Sigmoid colon (tissue), 7 donors: ENCODE results near the gene VCAN. TPM values are rescaled to one million over a fixed set of nuclear protein-coding genes. Genes with fewer than 3 reads are reported as not detected.

ENCODE experiments used
- DNase-seq: peaks from one replicate; pipeline ENCODE4 v3.0.0-alpha.2; 2019
- H3K27ac ChIP-seq, 4 donors: fragments of 200-600 bp; sonication (generic); one replicate each; pipeline ENCODE4 v1.5.1; 2016 to 2019; ENCODE audit warnings: mild to moderate bottlenecking in 1 of 4
- H3K27me3 ChIP-seq, 3 donors: fragments of 200-600 bp; sonication (generic); one replicate each; pipeline ENCODE4 v1.5.1; 2019; ENCODE audit warnings: mild to moderate bottlenecking in 1 of 3
- H3K36me3 ChIP-seq, 4 donors: fragments of 200-600 bp; sonication (generic); one replicate each; pipeline ENCODE4 v1.5.1; 2016 to 2019
- H3K4me1 ChIP-seq, 4 donors: fragments of 200-600 bp; sonication (generic); one replicate each; pipeline ENCODE4 v1.5.1; 2017 to 2019
- H3K4me3 ChIP-seq, 4 donors: fragments of 200-600 bp; sonication (generic); one replicate each; pipeline ENCODE4 v1.5.1; 2017 to 2019; ENCODE audit warnings: mild to moderate bottlenecking in 2 of 4, moderate library complexity in 1 of 4
- H3K9me3 ChIP-seq, 4 donors: fragments of 200-600 bp in 3 of 4; sonication (generic) in 3 of 4; one replicate each; pipeline versions ENCODE4 v1.5.1 to v1.6.1; 2013 to 2019
- EP300 ChIP-seq, 4 donors: sonication (generic); formaldehyde crosslinking; IDR thresholded peaks; one replicate each; pipeline ENCODE4 v1.6.1; 2017; ENCODE audit warnings: antibody characterized with exemption in 4 of 4
- POLR2A ChIP-seq, 2 donors: fragments of 450-650 bp; IDR thresholded peaks; one replicate each; pipeline ENCODE4 v1.6.1; 2016; ENCODE audit warnings: antibody characterized with exemption in 2 of 2, mild to moderate bottlenecking in 2 of 2, moderate library complexity in 2 of 2
- POLR2AphosphoS5 ChIP-seq, 4 donors: sonication (generic); formaldehyde crosslinking; IDR thresholded peaks; one replicate each; pipeline ENCODE4 v1.6.1; 2017; ENCODE audit warnings: antibody characterized with exemption in 4 of 4
- WGBS, 2 donors: extraction: QIAGEN DNeasy Blood & Tissue Kit; methylation state at CpG; one replicate each; pipeline ENCODE4 v1.1.7; 2013; 5-methylcytosine and 5-hydroxymethylcytosine counted together
- intact Hi-C: fragments of 100-400 bp; cut with DNase I; formaldehyde crosslinking; loops from one replicate; pipeline ENCODE4 v1.15.1; 2023
- polyA plus RNA-seq, 3 donors: library from polyadenylated mRNA; stranded (reverse); fragments of 200-250 nt; gene quantifications; one replicate each; pipeline ENCODE4 v1.2.3, GENCODE V29; 2013
- total RNA-seq, 4 donors: library from RNA; depleted of rRNA; stranded (reverse); fragments of >200 nt; gene quantifications; one replicate each; pipeline ENCODE4 v1.1.0, GENCODE V29; 2016
- TF ChIP-seq, protein P1 (sequence below), 4 experiments: fragments of 450-650 bp in 3 of 4; fragments of 200-600 bp in 1 of 4; IDR thresholded peaks; one replicate each; pipeline ENCODE4 v1.5.1; 2016 to 2019; ENCODE audit warnings: antibody characterized with exemption in 4 of 4, mild to moderate bottlenecking in 3 of 4, moderate library complexity in 2 of 4
- donor health status: healthy with polysubstance abuse.
- donor health status: Bipolar disorder and iron deficiency.
- donor health status: healthy.

Gene VCAN
- total and polyA plus RNA-seq, 7 donors: 0.69 to 115 (median 37.5) TPM

DNA sequence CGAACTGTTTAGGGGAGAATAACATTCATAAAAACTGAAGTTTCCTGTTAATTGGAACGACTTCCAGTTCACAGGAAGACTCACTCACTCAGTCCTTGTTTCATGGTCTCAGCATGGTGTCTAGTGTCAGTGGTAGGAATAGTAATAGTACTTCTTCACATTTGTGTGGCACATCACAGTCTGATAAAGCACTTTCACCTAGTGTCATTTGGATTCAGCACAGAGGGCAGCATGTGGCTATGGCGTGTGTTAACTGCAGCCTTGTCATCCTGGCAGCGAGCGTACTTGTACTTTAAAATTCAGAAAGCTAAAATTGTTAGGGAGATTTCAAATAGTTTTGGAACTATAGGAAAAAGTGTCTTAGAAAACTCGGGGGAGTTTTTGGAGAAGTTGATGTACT is 72.4 kb downstream of the VCAN start:
- intact Hi-C loops: no loop called here
- 18 to 59% methylated on average over 6 of the region's 6 CpGs for WGBS, 2 donors
- no peak overlapping the region for H3K27ac ChIP-seq
- H3K4me3 ChIP-seq: no peak overlapping the region
- H3K4me1 ChIP-seq: no peaks in the 10 kb centered on the region
- no peaks in the 10 kb centered on the region for H3K27me3 ChIP-seq
- no peak for DNase-seq
- TF ChIP-seq POLR2A (IDR thresholded peaks at IDR 0.05): no peak
- H3K36me3 ChIP-seq: no peaks in the 10 kb centered on the region
- H3K9me3 ChIP-seq: no peaks in the 10 kb centered on the region

DNA sequence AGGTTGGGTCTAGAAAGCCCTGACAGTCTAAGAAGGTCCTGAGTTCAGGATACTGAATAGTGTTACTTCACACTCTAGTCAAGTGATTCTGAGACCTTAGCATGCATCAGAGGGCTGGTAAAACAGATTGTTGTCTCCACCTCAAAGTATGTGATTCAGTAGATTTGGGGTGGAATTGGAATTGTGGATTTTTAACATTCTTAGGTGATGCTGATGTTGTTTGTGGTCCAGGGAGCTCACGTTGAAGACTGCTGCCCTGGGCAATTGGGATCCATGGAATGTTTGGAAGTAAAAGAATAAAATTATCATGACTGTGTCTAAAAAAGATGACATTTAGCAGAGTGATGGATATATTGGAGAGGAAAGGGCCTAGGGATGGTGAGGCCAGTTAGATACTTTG is 75.6 kb downstream of the VCAN start:
- TF ChIP-seq POLR2A (IDR thresholded peaks at IDR 0.05) (no peak), EP300 (IDR thresholded peaks at IDR 0.05) (no peak), POLR2AphosphoS5 (IDR thresholded peaks at IDR 0.05) (no peak)
- TF ChIP-seq, protein P1, sequence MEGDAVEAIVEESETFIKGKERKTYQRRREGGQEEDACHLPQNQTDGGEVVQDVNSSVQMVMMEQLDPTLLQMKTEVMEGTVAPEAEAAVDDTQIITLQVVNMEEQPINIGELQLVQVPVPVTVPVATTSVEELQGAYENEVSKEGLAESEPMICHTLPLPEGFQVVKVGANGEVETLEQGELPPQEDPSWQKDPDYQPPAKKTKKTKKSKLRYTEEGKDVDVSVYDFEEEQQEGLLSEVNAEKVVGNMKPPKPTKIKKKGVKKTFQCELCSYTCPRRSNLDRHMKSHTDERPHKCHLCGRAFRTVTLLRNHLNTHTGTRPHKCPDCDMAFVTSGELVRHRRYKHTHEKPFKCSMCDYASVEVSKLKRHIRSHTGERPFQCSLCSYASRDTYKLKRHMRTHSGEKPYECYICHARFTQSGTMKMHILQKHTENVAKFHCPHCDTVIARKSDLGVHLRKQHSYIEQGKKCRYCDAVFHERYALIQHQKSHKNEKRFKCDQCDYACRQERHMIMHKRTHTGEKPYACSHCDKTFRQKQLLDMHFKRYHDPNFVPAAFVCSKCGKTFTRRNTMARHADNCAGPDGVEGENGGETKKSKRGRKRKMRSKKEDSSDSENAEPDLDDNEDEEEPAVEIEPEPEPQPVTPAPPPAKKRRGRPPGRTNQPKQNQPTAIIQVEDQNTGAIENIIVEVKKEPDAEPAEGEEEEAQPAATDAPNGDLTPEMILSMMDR (IDR thresholded peaks at IDR 0.05): no peak
- WGBS, 2 donors: 87 to 89% methylated on average over 1 of the region's 1 CpG
- Histone ChIP-seq H3K9me3 (no peaks in the 10 kb centered on the region), H3K27me3 (no peaks in the 10 kb centered on the region), H3K4me1 (peaks cover 0 to 2% (median under 1%) of the 10 kb centered on the region in 4 donors), H3K4me3 (no peak overlapping the region), H3K36me3 (no peaks in the 10 kb centered on the region), H3K27ac (no peak overlapping the region)
- intact Hi-C loops: no loop called here
- DNase-seq: no peak

DNA sequence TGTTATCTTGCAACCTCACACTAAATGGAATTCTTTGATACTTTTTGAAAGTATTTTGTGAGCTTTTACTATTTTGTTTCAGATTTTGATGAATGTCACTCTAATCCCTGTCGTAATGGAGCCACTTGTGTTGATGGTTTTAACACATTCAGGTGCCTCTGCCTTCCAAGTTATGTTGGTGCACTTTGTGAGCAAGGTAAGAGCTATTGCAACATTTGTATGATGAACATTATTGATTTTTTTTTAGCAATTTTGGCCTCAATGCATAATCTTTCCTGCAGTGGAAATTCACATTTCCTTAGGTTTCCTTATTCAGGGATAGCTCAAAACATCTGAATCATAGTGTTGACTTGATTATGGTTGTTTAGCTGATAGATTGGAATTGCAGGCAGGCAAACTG is 76.3 kb downstream of the VCAN start:
- no peaks in the 10 kb centered on the region for H3K36me3 ChIP-seq
- DNase-seq: no peak
- WGBS, 2 donors: 94 to 97% methylated on average over 1 of the region's 1 CpG
- no peaks in the 10 kb centered on the region for H3K9me3 ChIP-seq
- H3K4me1 ChIP-seq: peaks cover 0 to 10% (median 7%) of the 10 kb centered on the region in 4 donors
- TF ChIP-seq EP300 (IDR thresholded peaks at IDR 0.05): no peak
- no peak for TF ChIP-seq POLR2AphosphoS5 (IDR thresholded peaks at IDR 0.05)
- TF ChIP-seq POLR2A (IDR thresholded peaks at IDR 0.05): no peak
- TF ChIP-seq, protein P1 (IDR thresholded peaks at IDR 0.05): no peak
- H3K4me3 ChIP-seq: no peak overlapping the region
- intact Hi-C loops: no loop called here
- no peak overlapping the region for H3K27ac ChIP-seq
- H3K27me3 ChIP-seq: no peaks in the 10 kb centered on the region

DNA sequence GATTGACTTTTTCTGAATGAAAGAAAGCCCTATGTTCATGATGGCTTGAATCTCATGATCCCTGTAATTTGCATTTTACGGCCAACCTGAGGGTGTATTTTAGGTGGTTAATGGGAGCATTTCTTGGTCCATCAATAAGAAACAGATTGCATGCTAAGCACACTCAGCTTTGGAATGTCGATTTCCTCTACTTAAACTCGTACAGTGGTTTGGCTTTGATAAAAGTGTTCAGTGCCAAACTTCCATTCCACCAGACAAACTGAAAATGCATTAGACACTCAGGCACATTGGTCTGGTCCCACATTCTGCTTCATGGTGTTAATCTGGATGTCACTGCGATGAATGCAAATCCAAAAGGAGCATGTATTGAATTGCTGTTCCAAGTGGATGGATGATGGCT is 77.0 kb downstream of the VCAN start:
- intact Hi-C loops: no loop called here
- no peaks in the 10 kb centered on the region for H3K36me3 ChIP-seq
- TF ChIP-seq POLR2AphosphoS5 (IDR thresholded peaks at IDR 0.05) (no peak), EP300 (IDR thresholded peaks at IDR 0.05) (no peak), POLR2A (IDR thresholded peaks at IDR 0.05) (no peak)
- TF ChIP-seq, protein P1 (IDR thresholded peaks at IDR 0.05): no peak
- no peaks in the 10 kb centered on the region for H3K9me3 ChIP-seq
- H3K4me1 ChIP-seq: peaks cover 0 to 15% (median 7%) of the 10 kb centered on the region in 4 donors
- no peak for DNase-seq
- 78 to 81% methylated on average over 4 of the region's 4 CpGs for WGBS, 2 donors
- no peaks in the 10 kb centered on the region for H3K27me3 ChIP-seq
- peak overlapping the region in 1 of 4 donors; percentile 38 for H3K27ac ChIP-seq
- H3K4me3 ChIP-seq: no peak overlapping the region

DNA sequence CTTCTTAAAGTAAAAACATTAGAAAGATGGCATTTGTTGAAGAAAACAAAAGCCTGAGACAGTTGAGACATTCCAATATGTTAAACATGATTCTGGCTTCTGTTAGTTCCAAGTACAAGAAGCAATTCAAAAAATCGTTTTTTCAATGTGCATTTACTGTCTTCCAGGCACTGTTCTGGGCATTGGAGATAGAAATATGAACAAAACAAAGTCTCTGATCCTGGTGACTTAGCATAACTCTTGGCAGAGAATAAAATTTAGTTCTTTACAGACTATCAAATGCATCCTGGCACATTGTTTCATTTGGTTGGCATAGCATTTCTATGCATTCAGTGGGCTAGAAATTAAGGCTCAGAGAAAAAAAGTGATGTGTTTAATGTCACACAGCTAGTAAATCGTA is 77.5 kb downstream of the VCAN start:
- peaks cover 0 to 15% (median 7%) of the 10 kb centered on the region in 4 donors for H3K4me1 ChIP-seq
- intact Hi-C loops: no loop called here
- no peaks in the 10 kb centered on the region for H3K27me3 ChIP-seq
- H3K36me3 ChIP-seq: no peaks in the 10 kb centered on the region
- peak overlapping the region in 2 of 4 donors; percentile 12 to 38 for H3K27ac ChIP-seq
- no peak overlapping the region for H3K4me3 ChIP-seq
- no peaks in the 10 kb centered on the region for H3K9me3 ChIP-seq
- TF ChIP-seq, protein P1 (IDR thresholded peaks at IDR 0.05): no peak
- TF ChIP-seq EP300 (IDR thresholded peaks at IDR 0.05): no peak
- no peak for TF ChIP-seq POLR2A (IDR thresholded peaks at IDR 0.05)
- no peak for TF ChIP-seq POLR2AphosphoS5 (IDR thresholded peaks at IDR 0.05)
- 30 to 69% methylated on average over 2 of the region's 2 CpGs for WGBS, 2 donors
- DNase-seq: no peak
